ENCODE measurements around the gene COMMD3.
"Not testable (repeated sequence)": the region's sequence is repeated elsewhere in the genome, so short reads cannot be mapped to it uniquely, and the experiment has no call there.

COMMD3 gene

GRCh38 chr10:22338931-22339330, 22.7 kb downstream of the COMMD3 start:
- DNase-seq (ENCODE audit: low spot score), result no peak

GRCh38 chr10:22339761-22340328, 23.7 kb downstream of the COMMD3 start:
- DNase-seq (ENCODE audit: low spot score), result no peak

- DNase-seq (ENCODE audit: low spot score), result peak; percentile 57
Observed at GRCh38 chr10:22340329-22341189, 24.4 kb downstream of the COMMD3 start.

GRCh38 chr10:22341190-22341925, 25.2 kb downstream of the COMMD3 start:
- DNase-seq (ENCODE audit: low spot score), result no peak

GRCh38 chr10:22341926-22342196, 25.7 kb downstream of the COMMD3 start:
- DNase-seq (ENCODE audit: low spot score), result no peak

GRCh38 chr10:22342421-22342820, 26.2 kb downstream of the COMMD3 start:
- no peak for DNase-seq (ENCODE audit: low spot score)

- no peak for DNase-seq (ENCODE audit: low spot score)
Observed at GRCh38 chr10:22343731-22344130, 27.5 kb downstream of the COMMD3 start.

GRCh38 chr10:22344249-22344648, 28.1 kb downstream of the COMMD3 start:
- no peak for DNase-seq (ENCODE audit: low spot score)

GRCh38 chr10:22344781-22345300, 28.7 kb downstream of the COMMD3 start:
- DNase-seq (ENCODE audit: low spot score), result no peak

GRCh38 chr10:22345301-22346095, 29.3 kb downstream of the COMMD3 start, which contains the start of gene SPAG6:
Gene SPAG6 (plus strand): TSS chr10:22345496. CDS start chr10:22345612, 116 bp downstream.
- DNase-seq (ENCODE audit: low spot score), result no peak

GRCh38 chr10:22346096-22346661, 30.0 kb downstream of the COMMD3 start:
- no peak for DNase-seq (ENCODE audit: low spot score)

- no peak for DNase-seq (ENCODE audit: low spot score)
Observed at GRCh38 chr10:22349755-22350154, 33.6 kb downstream of the COMMD3 start.

- no peak for DNase-seq (ENCODE audit: low spot score)
Observed at GRCh38 chr10:22351131-22351703, 35.0 kb downstream of the COMMD3 start.

GRCh38 chr10:22356324-22356873, 40.2 kb downstream of the COMMD3 start:
- DNase-seq (ENCODE audit: low spot score), result no peak

GRCh38 chr10:22357770-22358169, 41.6 kb downstream of the COMMD3 start:
- DNase-seq (ENCODE audit: low spot score), result not testable (repeated sequence)

- no peak for DNase-seq (ENCODE audit: low spot score)
Observed at GRCh38 chr10:22363305-22363704, 47.1 kb downstream of the COMMD3 start.

- DNase-seq (ENCODE audit: low spot score), result no peak
Observed at GRCh38 chr10:22364407-22365140, 48.4 kb downstream of the COMMD3 start.

- DNase-seq (ENCODE audit: low spot score), result no peak
Observed at GRCh38 chr10:22365233-22365632, 49.0 kb downstream of the COMMD3 start.

GRCh38 chr10:22365644-22366434, 49.7 kb downstream of the COMMD3 start:
- DNase-seq (ENCODE audit: low spot score), result no peak

GRCh38 chr10:22366435-22366703, 50.2 kb downstream of the COMMD3 start:
- DNase-seq (ENCODE audit: low spot score), result no peak
